K562 (cell line): Measurements from ENCODE around the gene DPYSL4.

Experiments
- CTCF ChIP-seq, 3 experiments: IDR thresholded peaks in 2 of 3; conservative IDR thresholded peaks in 1 of 3; 2 replicates each; pipeline ENCODE4 v1.5.1; 2011 to 2012; ENCODE audit warnings: low read length in 3 of 3, mild to moderate bottlenecking in 3 of 3, control low read depth in 2 of 3, improper control_type of control experiment in 1 of 3, inconsistent platforms in 1 of 3, low read depth in 1 of 3, mixed read lengths in 1 of 3, moderate library complexity in 1 of 3; ENCODE audit not compliant: insufficient read depth in 2 of 3
- HNRNPK ChIP-seq: fragments of 200-400 bp; formaldehyde crosslinking; IDR thresholded peaks from one replicate; pipeline ENCODE4 v1.6.1; 2018; ENCODE audit warnings: mild to moderate bottlenecking, low read depth, low read length; ENCODE audit not compliant: poor library complexity, severe bottlenecking
- ZNF239 ChIP-seq: fragments of 250-450 bp; sonication (Bioruptor Pico); IDR thresholded peaks from 2 replicates; pipeline ENCODE4 v1.4.0; 2020; ENCODE audit warnings: mild to moderate bottlenecking

- TF ChIP-seq ZNF239 (CRISPR knock-in tag) = no peak
- TF ChIP-seq HNRNPK = no peak
- TF ChIP-seq CTCF (IDR thresholded peaks at IDR 0.05 in 2 of 3, conservative IDR thresholded peaks at IDR 0.05 in 1 of 3; ENCODE audit: insufficient read depth in 2 of 3, low read depth in 1 of 3, low read length in 3 of 3) = no peak
These were observed 4.9 kb upstream of the DPYSL4 start for GRCh38 chr10:132181691-132182425.
